Mononuclear cell (primary cell): ENCODE measurements around the gene CASTOR1. TPM values are rescaled to one million over a fixed set of nuclear protein-coding genes. Genes with fewer than 3 reads are reported as not detected.
A peak's percentile ranks its signal among the peaks of the same experiment; 100 is the strongest.

Source experiments
- H3K27me3 ChIP-seq: 2 replicates; pipeline ENCODE4 v1.6.0; 2011; ENCODE audit warnings: low read length, control low read depth; ENCODE audit not compliant: insufficient read depth
- H3K4me1 ChIP-seq: 2 replicates; pipeline ENCODE4 v1.5.1; 2011; ENCODE audit warnings: mild to moderate bottlenecking, low read length, control low read depth; ENCODE audit not compliant: insufficient read depth
- H3K4me3 ChIP-seq: 2 replicates; pipeline ENCODE4 v1.5.1; 2011; ENCODE audit warnings: mild to moderate bottlenecking, low read length, moderate library complexity
- H3K9me3 ChIP-seq: 2 replicates; pipeline ENCODE4 v1.5.1; 2011; ENCODE audit warnings: low read depth, mild to moderate bottlenecking, control low read depth, low read length
- total RNA-seq: library from RNA; depleted of rRNA; stranded (reverse); fragments of >200 nt; gene quantifications from one replicate; pipeline ENCODE4 v1.2.3, GENCODE V29; 2012

The CASTOR1 gene
- total RNA-seq, 1 donor: 4.6 TPM

- H3K27me3 ChIP-seq: no peaks in the 10 kb centered on the region
- H3K4me3 ChIP-seq: peak overlapping the region; percentile 70
- H3K9me3 ChIP-seq: no peaks in the 10 kb centered on the region
- peaks cover 62% of the 10 kb centered on the region for H3K4me1 ChIP-seq
Measured at GRCh38 chr22:30325724-30326254, 36.5 kb upstream of the CASTOR1 start.

DNA sequence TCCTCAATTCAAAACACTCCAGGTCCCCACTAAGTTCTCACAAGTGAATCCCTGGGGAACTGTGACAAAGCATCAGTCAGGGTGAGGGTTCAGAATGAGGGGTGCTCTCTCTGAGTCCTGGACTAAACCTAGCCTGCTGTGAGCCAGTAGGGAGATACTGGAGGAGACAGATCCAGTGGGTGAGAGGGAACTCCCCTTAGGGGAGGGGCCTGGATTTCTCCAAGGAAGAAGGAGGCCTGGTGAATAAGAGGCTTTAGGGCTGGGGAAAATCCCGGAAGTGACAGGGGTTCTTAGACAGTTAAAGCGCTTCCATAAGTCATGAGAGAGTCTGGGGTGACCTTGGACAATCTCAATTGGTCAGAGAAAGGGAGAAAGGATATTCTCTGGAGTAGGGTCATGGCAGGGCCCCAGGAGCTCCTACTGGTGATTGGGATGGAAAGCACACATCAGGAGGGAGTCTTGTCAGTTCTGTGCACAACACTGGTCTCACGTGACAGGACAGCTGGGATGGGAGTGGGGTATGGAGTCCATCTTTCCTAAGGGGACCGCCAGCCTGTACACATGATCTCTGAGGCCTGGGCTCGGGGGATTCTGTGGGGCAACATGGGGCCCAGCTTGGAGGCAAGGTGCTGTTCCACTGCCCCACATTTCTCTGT lies 35.9 kb upstream of the CASTOR1 start:
- H3K4me3 ChIP-seq: peak overlapping the region; percentile 70
- no peaks in the 10 kb centered on the region for H3K27me3 ChIP-seq
- H3K9me3 ChIP-seq: no peaks in the 10 kb centered on the region
- H3K4me1 ChIP-seq: peaks cover 68% of the 10 kb centered on the region

- peak overlapping the region; percentile 70 for H3K4me3 ChIP-seq
- H3K27me3 ChIP-seq: no peaks in the 10 kb centered on the region
- H3K4me1 ChIP-seq: peaks cover 78% of the 10 kb centered on the region
- H3K9me3 ChIP-seq: no peaks in the 10 kb centered on the region
Measured at GRCh38 chr22:30324014-30324730, 34.9 kb upstream of the CASTOR1 start.

GRCh38 chr22:30323246-30323645 lies 33.9 kb upstream of the CASTOR1 start:
- peaks cover 87% of the 10 kb centered on the region for H3K4me1 ChIP-seq
- no peaks in the 10 kb centered on the region for H3K27me3 ChIP-seq
- H3K4me3 ChIP-seq: no peak overlapping the region
- H3K9me3 ChIP-seq: no peaks in the 10 kb centered on the region

DNA sequence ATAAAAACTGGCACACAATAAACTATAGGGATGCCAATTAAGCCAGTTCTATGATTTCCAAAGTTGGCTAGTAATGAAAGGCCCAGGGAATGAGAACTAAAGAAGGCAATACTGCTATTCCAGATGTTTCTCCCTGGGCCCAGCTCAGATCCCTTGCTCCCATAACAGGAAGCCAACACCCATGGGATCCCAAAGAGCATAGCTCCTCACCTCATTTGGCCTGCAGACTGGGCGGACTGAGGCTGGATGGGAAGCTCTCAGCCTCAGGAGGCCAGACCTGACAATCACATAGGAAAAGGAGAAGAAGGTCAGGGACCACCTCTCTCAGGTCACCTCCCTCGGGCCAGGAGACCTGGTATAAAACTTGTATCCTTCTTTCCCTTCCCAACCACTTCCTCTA lies 32.2 kb upstream of the CASTOR1 start:
- no peaks in the 10 kb centered on the region for H3K9me3 ChIP-seq
- peaks cover 96% of the 10 kb centered on the region for H3K4me1 ChIP-seq
- no peaks in the 10 kb centered on the region for H3K27me3 ChIP-seq
- no peak overlapping the region for H3K4me3 ChIP-seq

- H3K4me3 ChIP-seq: no peak overlapping the region
Measured at GRCh38 chr22:30320021-30320556, 30.8 kb upstream of the CASTOR1 start.

GRCh38 chr22:30318799-30319419 lies 29.6 kb upstream of the CASTOR1 start:
- Histone ChIP-seq H3K4me3 (no peak overlapping the region), H3K27me3 (no peaks in the 10 kb centered on the region), H3K4me1 (peaks cover 99% of the 10 kb centered on the region), H3K9me3 (no peaks in the 10 kb centered on the region)

More at GRCh38 chr22:30320021-30320556, 30.8 kb upstream of the CASTOR1 start:
- Histone ChIP-seq H3K9me3 (no peaks in the 10 kb centered on the region), H3K27me3 (no peaks in the 10 kb centered on the region), H3K4me1 (peaks cover 99% of the 10 kb centered on the region)

- Histone ChIP-seq H3K9me3 (no peaks in the 10 kb centered on the region), H3K4me3 (no peak overlapping the region), H3K27me3 (no peaks in the 10 kb centered on the region), H3K4me1 (peaks cover 98% of the 10 kb centered on the region)
Measured at GRCh38 chr22:30317778-30318177, 28.5 kb upstream of the CASTOR1 start.

DNA sequence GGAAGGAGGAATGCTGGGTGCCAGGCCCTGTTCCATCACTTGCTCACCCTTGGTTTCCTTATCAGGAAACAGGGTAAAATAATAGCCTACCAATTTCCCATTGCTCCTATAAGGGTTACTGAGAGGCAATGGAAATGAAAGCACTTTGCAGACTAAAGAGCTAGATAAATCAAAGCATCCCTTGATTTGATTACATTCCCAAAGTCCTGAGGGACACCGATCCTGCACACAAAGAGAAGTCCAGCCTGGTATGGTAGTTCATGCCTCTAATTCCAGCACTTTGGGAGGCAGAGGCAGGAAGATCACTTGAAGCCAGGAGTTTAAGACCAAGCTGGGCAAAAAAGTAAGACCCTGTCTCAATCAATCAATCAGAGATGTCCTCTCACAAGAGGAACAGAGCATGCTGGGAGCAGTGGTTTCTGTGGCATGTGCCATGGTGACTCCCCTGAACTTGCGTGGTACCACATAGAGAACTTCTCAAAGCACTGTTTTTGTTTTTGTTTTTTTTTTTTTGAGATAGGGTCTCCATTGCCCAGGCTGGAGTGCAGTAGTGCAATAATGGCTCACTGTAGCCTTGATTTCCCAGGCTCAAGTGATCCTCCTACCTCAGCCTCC lies 26.8 kb upstream of the CASTOR1 start:
- no peaks in the 10 kb centered on the region for H3K27me3 ChIP-seq
- H3K4me1 ChIP-seq: peaks cover 98% of the 10 kb centered on the region
- no peaks in the 10 kb centered on the region for H3K9me3 ChIP-seq
- H3K4me3 ChIP-seq: no peak overlapping the region

DNA sequence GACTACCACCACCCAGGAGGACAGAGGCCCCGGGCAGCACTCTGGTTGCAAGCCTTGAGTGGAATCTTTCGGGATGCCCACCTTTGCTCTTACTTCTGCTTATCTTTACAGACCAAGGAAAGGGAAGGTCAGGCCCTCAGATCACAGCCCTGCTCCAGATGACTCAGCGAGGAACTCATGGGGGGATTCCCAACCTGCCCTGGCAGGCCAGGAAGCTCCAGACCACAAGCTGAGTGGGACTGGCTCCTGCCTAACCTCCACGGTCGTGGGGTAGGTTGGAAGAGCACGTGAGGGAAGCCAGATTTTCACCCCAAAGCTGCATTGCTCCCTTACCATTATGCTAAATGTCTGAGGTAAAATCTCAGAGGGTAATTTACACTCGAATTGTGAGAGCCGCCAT lies 25.6 kb upstream of the CASTOR1 start:
- Histone ChIP-seq H3K9me3 (no peaks in the 10 kb centered on the region), H3K4me3 (no peak overlapping the region), H3K4me1 (peaks cover 98% of the 10 kb centered on the region), H3K27me3 (no peaks in the 10 kb centered on the region)

- Histone ChIP-seq H3K4me1 (peaks cover 98% of the 10 kb centered on the region), H3K4me3 (no peak overlapping the region), H3K27me3 (no peaks in the 10 kb centered on the region), H3K9me3 (no peaks in the 10 kb centered on the region)
Measured at GRCh38 chr22:30313527-30314363, 24.4 kb upstream of the CASTOR1 start.

DNA sequence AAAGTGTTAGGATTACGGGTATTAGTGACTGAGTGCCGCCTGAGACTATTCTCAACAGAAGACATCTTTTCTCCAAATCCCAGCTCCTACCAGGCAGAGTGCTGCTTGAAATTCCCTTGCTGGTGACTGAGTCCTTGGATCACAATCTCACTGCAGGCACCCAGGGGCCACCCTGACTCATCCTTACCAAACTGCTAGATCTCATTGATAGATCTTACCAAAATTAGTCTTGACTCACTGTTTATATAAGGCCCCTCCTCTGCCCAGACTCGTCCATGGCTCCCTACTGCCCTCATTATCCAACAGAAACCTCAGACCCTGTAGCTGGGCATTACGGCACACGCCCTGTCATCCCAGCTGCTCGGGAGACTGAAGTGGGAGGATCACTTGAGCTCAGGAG lies 22.7 kb upstream of the CASTOR1 start:
- Histone ChIP-seq H3K9me3 (no peaks in the 10 kb centered on the region), H3K4me1 (peaks cover 98% of the 10 kb centered on the region), H3K27me3 (no peaks in the 10 kb centered on the region), H3K4me3 (no peak overlapping the region)

GRCh38 chr22:30310881-30311771 lies 21.8 kb upstream of the CASTOR1 start:
- Histone ChIP-seq H3K4me3 (no peak overlapping the region), H3K4me1 (peaks cover 99% of the 10 kb centered on the region), H3K27me3 (no peaks in the 10 kb centered on the region), H3K9me3 (no peaks in the 10 kb centered on the region)
